ENCODE results near the gene RBBP8. TPM values are rescaled to one million over a fixed set of nuclear protein-coding genes. Genes with fewer than 3 reads are reported as not detected.

RBBP8 gene
- total RNA-seq, 1 experiment from 2014 or later, result 62.4 TPM

DNA sequence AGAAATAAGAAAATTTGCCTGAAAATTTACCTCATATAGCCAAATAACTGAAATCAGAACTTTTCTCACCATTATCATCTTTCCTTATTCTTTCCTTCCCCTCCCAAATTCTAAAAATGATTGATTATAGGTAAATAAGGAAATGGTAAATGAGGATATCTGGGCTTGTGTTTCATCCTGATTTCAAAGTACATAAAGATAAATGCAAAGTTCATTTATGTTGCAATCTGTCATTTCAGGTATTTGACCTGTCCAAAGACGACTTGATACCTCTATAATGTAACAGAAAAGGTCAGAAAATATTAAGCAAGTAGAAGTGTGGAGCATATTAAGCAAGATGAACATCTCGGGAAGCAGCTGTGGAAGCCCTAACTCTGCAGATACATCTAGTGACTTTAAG, 3.4 kb downstream of the RBBP8 start:
- CTCF ChIA-PET, result interaction anchor here (0.8 kb wide), 1 partner anchor 138 kb away, joined by 3 read pairs; no protein-coding TSS in a partner anchor
- intact Hi-C loops (cut with micrococcal nuclease; ENCODE audit: unreplicated experiment), result no loop called here
- Mint-ChIP-seq H3K9me3 (ENCODE audit: low read depth, unreplicated experiment) (no peaks in the 10 kb centered on the region), H3K27me3 (ENCODE audit: unreplicated experiment) (no peaks in the 10 kb centered on the region), H3K4me1 (ENCODE audit: low read depth, unreplicated experiment) (no peaks in the 10 kb centered on the region), H3K36me3 (ENCODE audit: insufficient read depth, unreplicated experiment) (peaks cover 38% of the 10 kb centered on the region), H3K27ac (ENCODE audit: unreplicated experiment) (no peak overlapping the region), H3K4me3 (ENCODE audit: low read depth, unreplicated experiment) (no peak overlapping the region)
- BruUV-seq (replicated peaks), result no TSS peak
- DNase-seq, result no peak
- TF ChIP-seq, protein P1, sequence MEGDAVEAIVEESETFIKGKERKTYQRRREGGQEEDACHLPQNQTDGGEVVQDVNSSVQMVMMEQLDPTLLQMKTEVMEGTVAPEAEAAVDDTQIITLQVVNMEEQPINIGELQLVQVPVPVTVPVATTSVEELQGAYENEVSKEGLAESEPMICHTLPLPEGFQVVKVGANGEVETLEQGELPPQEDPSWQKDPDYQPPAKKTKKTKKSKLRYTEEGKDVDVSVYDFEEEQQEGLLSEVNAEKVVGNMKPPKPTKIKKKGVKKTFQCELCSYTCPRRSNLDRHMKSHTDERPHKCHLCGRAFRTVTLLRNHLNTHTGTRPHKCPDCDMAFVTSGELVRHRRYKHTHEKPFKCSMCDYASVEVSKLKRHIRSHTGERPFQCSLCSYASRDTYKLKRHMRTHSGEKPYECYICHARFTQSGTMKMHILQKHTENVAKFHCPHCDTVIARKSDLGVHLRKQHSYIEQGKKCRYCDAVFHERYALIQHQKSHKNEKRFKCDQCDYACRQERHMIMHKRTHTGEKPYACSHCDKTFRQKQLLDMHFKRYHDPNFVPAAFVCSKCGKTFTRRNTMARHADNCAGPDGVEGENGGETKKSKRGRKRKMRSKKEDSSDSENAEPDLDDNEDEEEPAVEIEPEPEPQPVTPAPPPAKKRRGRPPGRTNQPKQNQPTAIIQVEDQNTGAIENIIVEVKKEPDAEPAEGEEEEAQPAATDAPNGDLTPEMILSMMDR (IDR thresholded peaks at IDR 0.05; ENCODE audit: unreplicated experiment), result no peak

DNA sequence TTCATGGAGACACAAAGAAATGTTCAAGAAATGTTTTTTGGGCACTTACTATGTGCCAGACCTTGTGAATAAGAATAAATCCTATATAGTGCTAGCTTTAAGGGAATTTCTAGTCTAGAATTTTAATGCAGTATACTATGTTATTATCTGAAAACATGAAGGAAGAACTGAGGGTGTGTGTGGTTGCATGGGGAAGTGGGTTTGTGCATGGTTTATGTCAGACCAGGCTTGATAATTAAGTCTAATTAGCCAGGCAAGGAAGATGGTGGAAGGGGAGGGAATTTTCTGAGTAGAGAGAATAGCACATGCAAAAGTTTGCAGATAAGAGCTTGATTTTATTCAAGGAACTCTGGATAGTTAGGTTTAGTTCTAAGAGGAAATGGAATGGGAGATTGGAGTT, 6.5 kb downstream of the RBBP8 start:
- peaks cover 19% of the 10 kb centered on the region for H3K36me3 Mint-ChIP-seq (ENCODE audit: insufficient read depth, unreplicated experiment)
- no peaks in the 10 kb centered on the region for H3K27me3 Mint-ChIP-seq (ENCODE audit: unreplicated experiment)
- H3K9me3 Mint-ChIP-seq (ENCODE audit: low read depth, unreplicated experiment), result no peaks in the 10 kb centered on the region
- no TSS peak for BruUV-seq (replicated peaks)
- intact Hi-C loops (cut with micrococcal nuclease; ENCODE audit: unreplicated experiment), result no loop called here
- no peaks in the 10 kb centered on the region for H3K4me1 Mint-ChIP-seq (ENCODE audit: low read depth, unreplicated experiment)
- no peak overlapping the region for H3K27ac Mint-ChIP-seq (ENCODE audit: unreplicated experiment)
- no peak overlapping the region for H3K4me3 Mint-ChIP-seq (ENCODE audit: low read depth, unreplicated experiment)
- TF ChIP-seq, protein P1 (IDR thresholded peaks at IDR 0.05; ENCODE audit: unreplicated experiment), result no peak
- CTCF ChIA-PET, result interaction anchor here (0.6 kb wide), 1 partner anchor 443 kb away, joined by 9 read pairs; no protein-coding TSS in a partner anchor
- no peak for DNase-seq

DNA sequence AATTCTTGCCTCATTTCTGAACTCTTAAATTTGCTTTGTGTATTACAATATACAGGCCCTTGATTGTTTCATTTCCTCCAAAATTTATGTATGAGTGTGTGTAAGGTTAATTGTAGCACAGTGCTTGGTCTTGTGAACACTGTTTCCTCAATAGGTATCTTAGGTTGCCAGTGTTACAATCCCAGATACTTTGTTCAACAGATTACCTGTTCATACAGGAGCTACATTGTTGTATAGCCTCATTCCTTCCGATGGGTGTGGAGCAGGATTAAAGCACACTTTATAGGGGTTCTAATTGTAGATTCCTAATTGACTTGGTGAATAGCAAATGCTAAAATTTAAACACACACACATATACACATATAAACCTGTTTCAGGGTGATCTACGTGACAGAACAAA, 10.7 kb downstream of the RBBP8 start:
- intact Hi-C loops (cut with micrococcal nuclease; ENCODE audit: unreplicated experiment), result no loop called here
- no peaks in the 10 kb centered on the region for H3K27me3 Mint-ChIP-seq (ENCODE audit: unreplicated experiment)
- no peaks in the 10 kb centered on the region for H3K9me3 Mint-ChIP-seq (ENCODE audit: low read depth, unreplicated experiment)
- BruUV-seq (replicated peaks), result no TSS peak
- TF ChIP-seq, protein P1 (IDR thresholded peaks at IDR 0.05; ENCODE audit: unreplicated experiment), result no peak
- H3K27ac Mint-ChIP-seq (ENCODE audit: unreplicated experiment), result no peak overlapping the region
- CTCF ChIA-PET, result no interaction called here
- H3K4me1 Mint-ChIP-seq (ENCODE audit: low read depth, unreplicated experiment), result no peaks in the 10 kb centered on the region
- peaks cover 5% of the 10 kb centered on the region for H3K36me3 Mint-ChIP-seq (ENCODE audit: insufficient read depth, unreplicated experiment)
- no peak overlapping the region for H3K4me3 Mint-ChIP-seq (ENCODE audit: low read depth, unreplicated experiment)
- DNase-seq, result no peak

DNA sequence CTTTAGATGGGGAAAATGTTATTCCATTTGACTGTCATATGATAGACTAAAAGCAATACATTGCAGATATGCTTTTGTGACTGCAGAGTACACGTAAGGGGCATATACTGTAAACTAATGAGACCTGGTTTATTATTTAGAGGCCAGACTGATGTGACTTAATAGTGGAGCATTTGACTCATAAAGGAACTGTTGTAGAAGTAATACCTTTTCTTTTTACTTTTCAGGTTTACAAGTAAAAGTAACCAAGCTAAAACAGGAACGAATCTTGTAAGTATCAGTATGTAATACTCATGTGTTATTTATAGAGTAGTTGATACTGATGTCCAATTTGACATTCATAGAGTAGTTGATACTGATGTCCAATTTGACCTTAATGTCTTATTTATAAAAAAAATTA, 13.1 kb downstream of the RBBP8 start:
- BruUV-seq (replicated peaks), result no TSS peak
- Mint-ChIP-seq H3K4me1 (ENCODE audit: low read depth, unreplicated experiment) (no peaks in the 10 kb centered on the region), H3K4me3 (ENCODE audit: low read depth, unreplicated experiment) (no peak overlapping the region), H3K36me3 (ENCODE audit: insufficient read depth, unreplicated experiment) (peaks cover 5% of the 10 kb centered on the region), H3K27ac (ENCODE audit: unreplicated experiment) (no peak overlapping the region), H3K9me3 (ENCODE audit: low read depth, unreplicated experiment) (no peaks in the 10 kb centered on the region), H3K27me3 (ENCODE audit: unreplicated experiment) (no peaks in the 10 kb centered on the region)
- CTCF ChIA-PET, result no interaction called here
- DNase-seq, result no peak
- intact Hi-C loops (cut with micrococcal nuclease; ENCODE audit: unreplicated experiment), result no loop called here
- TF ChIP-seq, protein P1 (IDR thresholded peaks at IDR 0.05; ENCODE audit: unreplicated experiment), result no peak
